Measurements from ENCODE around the gene PNMA8A. TPM values are rescaled to one million over a fixed set of nuclear protein-coding genes. Genes with fewer than 3 reads are reported as not detected.
"Not testable (repeated sequence)": the region's sequence is repeated elsewhere in the genome, so short reads cannot be mapped to it uniquely, and the experiment has no call there.

Gene PNMA8A
- total and polyA plus RNA-seq, 10 of the 15 experiments (the other 5 are each of a cell fraction or from before 2014, with no cell fraction given) = 0.02 to 0.28 (median 0.16) TPM

- ChIA-PET RAD21 (ENCODE audit: unreplicated experiment) (no interaction called here), SMC1A (ENCODE audit: uncharacterized antibody, unreplicated experiment) (no interaction called here), CTCF (no interaction called here), POLR2A (no interaction called here)
- no peak overlapping the region for H3K4me2 ChIP-seq (ENCODE audit: control insufficient read depth, insufficient read depth)
- TF ChIP-seq USF1 (IDR thresholded peaks at IDR 0.05; ENCODE audit: borderline replicate concordance, extremely low read length, insufficient read depth, low read depth, low read length) (no peak), EZH2 (IDR thresholded peaks at IDR 0.05; ENCODE audit: borderline replicate concordance, control insufficient read depth, low read depth, low read length) (no peak), ZBTB33 (IDR thresholded peaks at IDR 0.05) (no peak), GABPA (IDR thresholded peaks at IDR 0.05; ENCODE audit: low read depth) (no peak), ZNF384 (IDR thresholded peaks at IDR 0.05; ENCODE audit: borderline replicate concordance, low read depth, low read length) (no peak), SIX5 (IDR thresholded peaks at IDR 0.05; ENCODE audit: low read depth, low read length, severe bottlenecking) (no peak), SMAD5 (IDR thresholded peaks at IDR 0.05; ENCODE audit: low read depth) (no peak), MYB (IDR thresholded peaks at IDR 0.05; ENCODE audit: borderline replicate concordance, low read depth, low read length) (no peak), MYC (IDR thresholded peaks at IDR 0.05; ENCODE audit: insufficient read depth, insufficient read length, insufficient replicate concordance, low read length, severe bottlenecking) (no peak), ZZZ3 (IDR thresholded peaks at IDR 0.05; ENCODE audit: control insufficient read depth, insufficient read length, low read depth) (no peak), CREB1 (IDR thresholded peaks at IDR 0.05; ENCODE audit: low read depth) (no peak), HSF1 (IDR thresholded peaks at IDR 0.05; ENCODE audit: low read depth, low read length) (no peak), ZNF207 (IDR thresholded peaks at IDR 0.05; ENCODE audit: borderline replicate concordance) (no peak), IRF4 (IDR thresholded peaks at IDR 0.05; ENCODE audit: low read depth, low read length) (no peak), JUNB (IDR thresholded peaks at IDR 0.05) (no peak)
- H3K4me1 ChIP-seq (ENCODE audit: control insufficient read depth, insufficient read depth, low read length) = no peaks in the 10 kb centered on the region
- WGBS (ENCODE audit: insufficient coverage, insufficient replicate concordance, low lambda C conversion rate, missing lambda C conversion rate) = 34% methylated on average over 6 of the region's 6 CpGs
- no peak overlapping the region for H2AFZ ChIP-seq (ENCODE audit: control insufficient read depth, low read depth, low read length)
- DNase-seq (ENCODE audit: low read depth, low spot score) = no peak
- no peaks in the 10 kb centered on the region for H4K20me1 ChIP-seq (ENCODE audit: control insufficient read depth, insufficient read depth)
- H3K79me2 ChIP-seq (ENCODE audit: control insufficient read depth, insufficient read depth, low read length) = no peaks in the 10 kb centered on the region
- BruUV-seq (replicated peaks) = no TSS peak
- H3K4me3 ChIP-seq = no peak overlapping the region
- H3K27me3 ChIP-seq (replicated peaks in 1 of 2; ENCODE audit: control insufficient read depth in 2 of 2, insufficient read depth in 2 of 2, low read length in 1 of 2) = no peaks in the 10 kb centered on the region
- in situ Hi-C loops (cut with MboI) = no loop called here
- FAIRE-seq = no peak
- intact Hi-C loops (cut with micrococcal nuclease; ENCODE audit: unreplicated experiment) = no loop called here
- no peaks in the 10 kb centered on the region for H3K9me3 ChIP-seq (replicated peaks; ENCODE audit: control insufficient read depth, insufficient read depth, low read length)
- no peak overlapping the region for H3K9ac ChIP-seq (ENCODE audit: control insufficient read depth, insufficient read depth, low read length)
- ATAC-seq = no peak
- H3K27ac ChIP-seq (ENCODE audit: control insufficient read depth, insufficient read depth) = no peak overlapping the region
- H3K36me3 ChIP-seq (ENCODE audit: control insufficient read depth in 2 of 2, insufficient read depth in 2 of 2, low read length in 1 of 2) = no peaks in the 10 kb centered on the region
These were observed 36.4 kb downstream of the PNMA8A start for GRCh38 chr19:46435009-46435408.

GRCh38 chr19:46433470-46433869 lies 37.9 kb downstream of the PNMA8A start:
- intact Hi-C loops (cut with micrococcal nuclease; ENCODE audit: unreplicated experiment); H3K79me2 ChIP-seq (ENCODE audit: control insufficient read depth, insufficient read depth, low read length); in situ Hi-C loops (cut with MboI); H3K4me2 ChIP-seq (ENCODE audit: control insufficient read depth, insufficient read depth); FAIRE-seq; CTCF ChIA-PET; BruUV-seq (replicated peaks); RAD21 ChIA-PET (ENCODE audit: unreplicated experiment); SMC1A ChIA-PET (ENCODE audit: uncharacterized antibody, unreplicated experiment); ATAC-seq; H3K9me3 ChIP-seq (replicated peaks; ENCODE audit: control insufficient read depth, insufficient read depth, low read length); H3K27ac ChIP-seq (ENCODE audit: control insufficient read depth, insufficient read depth); H4K20me1 ChIP-seq (ENCODE audit: control insufficient read depth, insufficient read depth); DNase-seq (ENCODE audit: low read depth, low spot score); H3K9ac ChIP-seq (ENCODE audit: control insufficient read depth, insufficient read depth, low read length); H3K4me3 ChIP-seq; POLR2A ChIA-PET; H3K27me3 ChIP-seq (replicated peaks in 1 of 2; ENCODE audit: control insufficient read depth in 2 of 2, insufficient read depth in 2 of 2, low read length in 1 of 2); H2AFZ ChIP-seq (ENCODE audit: control insufficient read depth, low read depth, low read length); H3K4me1 ChIP-seq (ENCODE audit: control insufficient read depth, insufficient read depth, low read length); H3K36me3 ChIP-seq (ENCODE audit: control insufficient read depth in 2 of 2, insufficient read depth in 2 of 2, low read length in 1 of 2): not testable (repeated sequence)
- WGBS (ENCODE audit: insufficient coverage, insufficient replicate concordance, low lambda C conversion rate, missing lambda C conversion rate) = 50% methylated on average over 7 of the region's 7 CpGs

All from GM12878 (cell line).